Stimulated activated CD8-positive, alpha-beta memory T cell treated with anti-CD3 and anti-CD28 coated beads, Interleukin-15, amount 100 ng/mL, for 48 hours (primary cell): Measurements from ENCODE around the gene SRSF9.
"Not testable (repeated sequence)": the region's sequence is repeated elsewhere in the genome, so short reads cannot be mapped to it uniquely, and the experiment has no call there.

ENCODE experiments used
- DNase-seq, 2 donors: peaks; one replicate each; pipeline ENCODE4 v3.0.0-alpha.2; 2020; ENCODE audit warnings: low read depth in 2 of 2

Gene SRSF9

DNA sequence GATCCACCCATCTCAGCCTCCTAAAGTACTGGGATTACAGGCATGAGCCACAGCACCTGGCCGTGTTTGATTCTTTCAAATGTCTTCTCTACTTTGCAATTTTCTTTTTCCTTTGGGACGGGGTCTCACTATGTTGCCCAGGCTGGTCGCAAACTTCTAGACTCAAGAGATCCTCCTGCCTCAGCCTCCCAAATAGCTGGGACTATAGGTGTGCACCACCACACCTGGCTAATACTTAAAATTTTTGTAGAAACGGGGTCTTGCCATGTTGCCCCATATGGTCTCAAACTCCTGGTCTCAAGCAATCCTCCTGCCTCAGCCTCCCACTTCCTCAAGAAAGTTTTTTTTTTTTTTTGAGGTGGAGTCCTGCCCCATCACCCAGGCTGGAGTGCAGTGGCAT, 21.6 kb downstream of the SRSF9 start:
- DNase-seq: no peak

DNA sequence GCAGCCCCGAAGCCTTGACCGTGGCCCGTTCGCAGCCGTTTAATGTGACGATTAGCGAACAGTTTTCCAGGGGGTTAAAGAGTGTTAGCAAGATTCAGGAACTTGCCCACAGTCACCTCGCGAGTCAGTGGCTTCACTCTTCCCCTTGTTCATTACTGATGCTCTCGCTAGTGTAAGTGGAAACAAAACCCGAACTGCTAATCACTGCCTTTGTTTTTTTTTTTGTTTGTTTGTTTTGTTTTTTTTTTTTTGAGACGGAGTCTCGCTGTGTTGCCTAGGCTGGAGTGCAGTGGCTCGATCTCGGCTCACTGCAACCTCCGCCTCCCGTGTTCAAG, 22.7 kb downstream of the SRSF9 start:
- DNase-seq: not testable (repeated sequence)

DNA sequence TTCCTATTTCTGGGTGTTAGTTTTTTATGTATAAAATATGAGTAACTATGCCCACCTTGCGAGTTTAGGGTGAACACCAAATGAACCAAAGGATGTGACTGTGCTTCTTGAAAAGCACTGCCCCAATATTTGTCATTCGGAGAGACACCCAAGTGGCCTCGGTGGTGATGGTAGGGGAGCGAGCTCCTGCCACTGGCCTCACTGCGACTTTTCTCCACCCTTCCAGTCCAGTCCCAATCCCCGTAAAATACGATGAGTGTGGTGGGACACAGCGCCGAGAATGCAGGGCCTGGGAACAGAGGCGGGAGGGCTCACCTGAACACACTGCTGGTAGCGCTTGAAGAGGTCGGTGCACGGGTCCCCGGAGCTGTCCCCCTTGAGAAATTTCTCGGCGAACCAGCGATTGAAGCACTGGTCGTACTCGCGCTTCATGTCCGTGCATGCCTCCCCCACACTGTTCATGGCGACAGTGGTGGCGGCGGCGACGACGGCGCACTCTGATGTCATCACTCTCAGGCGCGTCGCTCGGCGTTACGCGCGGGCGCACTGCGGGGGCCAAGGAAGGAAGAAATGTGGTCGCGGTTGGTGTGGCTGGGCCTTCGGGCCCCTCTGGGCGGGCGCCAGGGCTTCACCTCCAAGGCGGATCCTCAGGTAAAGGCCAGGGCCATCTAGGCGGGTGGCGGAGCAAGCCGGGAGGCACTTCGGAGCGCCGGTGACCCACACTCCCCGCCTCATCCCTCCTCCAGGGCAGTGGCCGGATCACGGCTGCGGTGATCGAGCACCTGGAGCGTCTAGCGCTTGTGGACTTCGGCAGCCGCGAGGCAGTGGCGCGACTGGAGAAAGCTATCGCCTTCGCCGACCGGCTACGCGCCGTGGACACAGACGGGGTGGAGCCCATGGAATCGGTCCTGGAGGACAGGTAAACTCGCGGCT, 23.4 kb downstream of the SRSF9 start, which contains the start of the genes GATC and TRIAP1:
Gene GATC (plus strand): TSS at position 534 of the 933 bp plus-strand sequence. CDS start 37 bp downstream, at position 571.
Gene TRIAP1 (minus strand): TSS at position 474 of the 933 bp plus-strand sequence. CDS start 12 bp downstream, at position 462.
- peak; percentile 81 to 85 for DNase-seq

DNA sequence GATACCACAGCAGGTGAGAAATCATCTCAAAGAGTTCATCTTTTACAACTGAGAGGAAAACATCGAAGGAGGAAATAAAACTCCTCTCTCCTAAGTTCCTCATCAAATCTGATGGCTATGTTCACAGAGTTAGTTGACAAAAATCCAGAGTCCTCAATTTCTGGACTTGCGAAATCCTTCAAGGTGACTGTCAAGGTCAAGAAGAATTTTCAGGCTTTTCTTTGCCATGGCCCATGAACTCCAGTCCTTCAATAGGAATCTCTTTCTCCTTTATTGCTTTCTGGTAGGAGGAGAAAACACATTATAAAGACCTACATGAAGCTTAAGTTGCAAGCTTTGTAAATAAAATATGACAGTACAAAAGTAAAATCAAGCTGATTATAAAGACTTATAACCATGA, 24.9 kb downstream of the SRSF9 start:
- no peak for DNase-seq

DNA sequence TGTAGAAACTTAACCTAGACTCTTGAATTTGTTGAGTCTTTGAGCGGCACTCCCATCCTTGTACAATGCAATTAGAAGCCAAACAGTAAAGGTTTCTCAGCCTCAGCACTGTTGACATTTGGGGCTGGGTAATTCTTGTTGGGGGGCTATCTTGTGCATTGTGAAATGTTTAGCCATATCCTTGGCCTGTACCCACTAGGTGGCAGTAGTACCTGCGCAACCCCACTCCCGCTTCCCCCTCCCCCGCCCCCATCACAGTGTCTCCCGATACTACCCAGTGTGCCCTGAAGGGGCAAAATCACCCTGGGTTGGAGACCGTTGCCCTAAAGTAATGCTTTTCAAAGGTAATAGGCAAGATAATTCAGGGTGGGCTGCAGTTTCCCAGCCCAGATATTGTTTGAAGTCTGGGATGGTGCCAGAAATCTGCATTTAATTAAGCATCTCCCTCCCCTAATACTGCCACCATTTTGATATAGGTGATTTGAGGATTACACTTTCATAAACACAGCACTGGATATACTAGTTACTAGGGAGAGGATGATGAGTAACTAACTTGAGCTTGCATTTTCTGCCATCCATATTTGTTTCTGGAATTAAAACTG, 29.8 kb downstream of the SRSF9 start:
- DNase-seq: peak; percentile 54 to 56

DNA sequence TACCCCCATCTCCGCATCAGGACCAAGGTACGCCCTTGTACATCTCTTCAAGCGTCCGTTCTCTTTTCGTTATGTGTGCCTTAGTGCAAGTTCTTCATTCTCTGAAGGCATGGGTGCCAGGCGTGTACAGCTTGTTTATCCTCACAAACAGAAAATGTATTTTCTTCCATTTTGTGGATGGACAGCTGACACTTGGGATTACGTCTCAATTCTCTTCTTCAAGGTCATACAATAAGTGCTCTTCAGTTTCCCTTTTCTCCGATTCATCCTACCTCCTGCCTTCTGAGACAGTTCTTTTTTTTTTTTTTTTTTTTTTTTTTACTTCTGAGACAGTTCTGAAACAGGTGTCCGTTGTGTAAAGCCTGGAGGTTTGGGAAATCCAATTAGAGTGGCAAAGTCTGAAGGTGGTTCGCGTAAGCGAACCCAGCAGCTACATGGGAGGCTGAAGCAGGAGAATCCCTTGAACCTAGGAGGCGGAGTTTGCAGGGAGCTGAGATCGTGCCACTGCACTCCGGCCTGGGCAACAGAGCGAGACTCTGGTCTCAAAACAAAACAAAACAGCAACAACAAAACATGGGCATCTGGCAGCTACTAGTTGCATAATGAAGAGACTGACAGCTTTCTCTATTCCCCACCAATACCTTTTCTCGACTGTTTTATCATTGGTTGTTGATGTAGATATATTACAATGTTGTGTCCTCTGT, 30.9 kb downstream of the SRSF9 start:
- no peak for DNase-seq

DNA sequence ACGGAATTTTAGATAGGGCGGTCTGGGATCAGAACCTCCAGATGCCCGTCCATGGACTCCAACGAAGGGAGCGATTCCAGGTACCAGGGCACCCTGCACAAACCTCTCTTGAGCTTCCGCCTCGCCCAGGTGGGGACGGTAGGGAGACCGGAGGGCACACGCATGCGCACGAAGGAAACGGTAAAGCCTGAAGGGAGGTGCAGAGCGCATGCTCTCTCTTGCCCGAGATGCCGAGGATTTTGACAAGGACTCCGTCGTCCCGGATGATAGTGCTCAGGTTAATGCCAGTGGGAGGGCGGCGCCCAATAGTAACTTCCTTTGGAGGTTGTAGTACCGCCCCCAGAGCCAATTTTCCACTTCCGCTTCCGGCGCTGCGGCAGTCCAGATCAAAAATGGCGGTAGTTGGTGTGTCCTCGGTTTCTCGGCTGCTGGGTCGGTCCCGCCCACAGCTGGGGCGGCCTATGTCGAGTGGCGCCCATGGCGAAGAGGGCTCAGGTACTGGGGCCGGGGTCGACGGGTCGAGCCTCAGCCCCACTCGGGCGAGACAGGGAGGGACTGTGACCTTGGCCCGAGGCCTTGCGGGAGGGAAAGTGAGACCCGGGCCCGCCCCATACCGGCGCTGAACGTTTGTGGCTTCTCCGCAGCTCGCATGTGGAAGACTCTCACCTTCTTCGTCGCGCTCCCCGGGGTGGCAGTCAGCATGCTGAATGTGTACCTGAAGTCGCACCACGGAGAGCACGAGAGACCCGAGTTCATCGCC, 31.6 kb downstream of the SRSF9 start, which contains the start of gene COX6A1:
Gene COX6A1 (plus strand): TSS at position 379 of the 760 bp plus-strand sequence. CDS start 14 bp downstream, at position 393.
- DNase-seq: peak; percentile 97

DNA sequence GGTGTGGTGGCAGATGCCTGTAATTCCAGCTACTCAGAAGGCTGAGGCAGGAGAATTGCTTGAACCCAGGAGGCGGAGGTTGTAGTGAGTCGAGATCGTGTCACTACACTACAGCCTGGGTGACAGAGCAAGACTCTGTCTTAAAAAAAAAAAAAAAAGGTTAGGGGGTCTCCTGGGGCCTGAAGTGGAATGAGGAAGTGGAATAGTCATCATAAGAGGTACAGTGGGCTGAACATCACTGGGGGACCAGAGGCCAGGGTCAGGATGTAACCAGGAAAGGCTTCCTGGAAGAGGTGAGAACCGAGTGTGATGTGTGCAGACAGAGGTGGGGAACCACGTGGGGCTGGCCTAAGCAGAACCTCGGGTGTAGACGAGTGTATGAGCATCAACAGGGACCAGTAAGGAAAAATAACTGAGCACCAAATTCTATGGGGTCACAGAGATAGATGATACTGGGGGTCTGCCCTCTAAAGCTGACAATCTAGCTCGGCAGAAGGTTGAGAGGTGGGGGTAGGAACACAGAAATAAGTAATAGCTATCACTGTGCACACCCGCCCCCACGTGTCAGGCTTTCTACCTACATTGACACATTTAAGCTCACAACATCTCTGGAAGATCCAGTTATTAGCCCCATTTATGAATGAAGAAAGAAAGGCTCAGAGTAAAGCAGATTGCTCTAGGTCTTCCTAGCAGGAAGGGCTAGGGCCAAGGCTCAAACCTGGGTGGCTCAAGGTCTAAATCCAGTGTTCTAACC, 36.6 kb downstream of the SRSF9 start:
- no peak for DNase-seq

DNA sequence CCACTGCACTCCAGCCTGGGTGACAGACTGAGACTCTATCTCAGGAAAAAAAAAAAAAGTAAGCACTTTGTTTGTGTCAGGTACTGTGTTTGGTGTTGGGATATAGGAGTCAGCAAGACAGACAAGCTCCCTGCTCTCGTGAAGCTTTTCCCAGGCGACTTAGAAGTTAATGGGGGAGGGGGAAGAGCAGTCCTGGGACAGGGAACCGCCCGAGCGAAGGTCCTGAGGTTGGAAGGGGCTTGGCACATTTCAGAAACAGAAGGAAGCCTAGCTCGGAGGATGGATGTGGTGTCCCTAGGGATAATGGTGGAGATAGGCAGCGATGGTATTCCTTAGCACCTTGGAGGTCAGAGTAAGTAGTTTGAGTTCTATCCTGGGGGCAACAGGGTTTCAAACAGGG, 40.2 kb downstream of the SRSF9 start:
- DNase-seq: no peak

DNA sequence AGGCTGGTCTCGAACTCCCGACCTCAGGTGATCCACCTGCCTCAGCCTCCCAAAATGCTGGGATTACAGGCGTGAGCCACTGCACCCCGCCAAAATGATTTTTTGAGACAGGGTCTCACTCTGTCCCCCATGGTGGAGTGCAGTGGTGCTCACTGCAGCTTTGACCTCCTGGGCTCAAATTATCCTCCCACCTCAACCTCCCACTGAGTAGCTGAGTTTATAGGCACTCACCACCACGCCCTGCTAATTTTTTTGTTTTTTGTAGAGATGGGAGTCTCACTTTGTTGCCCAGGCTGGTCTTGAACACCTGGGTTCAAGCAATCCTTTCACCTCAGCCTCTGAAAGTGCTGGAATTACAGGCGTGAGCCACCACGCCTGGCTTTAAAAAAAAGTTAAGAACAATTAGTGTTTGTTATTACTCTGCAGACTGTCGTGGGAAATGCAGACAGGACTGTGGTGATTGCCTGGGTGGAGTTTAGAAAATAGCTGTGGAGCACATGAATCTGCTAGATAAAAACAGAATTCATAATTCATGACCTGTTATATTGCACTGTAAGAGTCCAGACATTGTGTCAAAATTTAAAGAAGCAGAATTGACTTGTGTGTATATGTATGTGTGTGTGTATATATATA, 40.8 kb downstream of the SRSF9 start:
- no peak for DNase-seq

DNA sequence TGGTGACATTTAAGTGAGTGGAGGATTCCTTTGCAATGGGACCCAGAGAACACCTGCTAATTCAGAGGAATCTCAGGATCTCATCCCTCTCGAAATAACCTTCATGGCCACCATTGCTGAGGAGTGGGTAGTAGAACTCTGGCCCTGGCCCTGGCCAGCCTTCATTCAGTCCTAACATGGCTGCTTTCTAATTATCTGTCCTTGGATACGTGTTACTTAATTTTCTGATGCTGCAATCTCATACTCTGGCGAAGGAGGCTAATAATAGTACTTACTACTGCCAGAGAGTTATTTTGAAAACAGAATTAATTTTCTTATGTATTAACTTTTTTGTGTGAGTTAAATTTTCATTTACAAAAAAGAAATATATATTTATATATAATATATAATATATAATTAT, 43.8 kb downstream of the SRSF9 start:
- no peak for DNase-seq

DNA sequence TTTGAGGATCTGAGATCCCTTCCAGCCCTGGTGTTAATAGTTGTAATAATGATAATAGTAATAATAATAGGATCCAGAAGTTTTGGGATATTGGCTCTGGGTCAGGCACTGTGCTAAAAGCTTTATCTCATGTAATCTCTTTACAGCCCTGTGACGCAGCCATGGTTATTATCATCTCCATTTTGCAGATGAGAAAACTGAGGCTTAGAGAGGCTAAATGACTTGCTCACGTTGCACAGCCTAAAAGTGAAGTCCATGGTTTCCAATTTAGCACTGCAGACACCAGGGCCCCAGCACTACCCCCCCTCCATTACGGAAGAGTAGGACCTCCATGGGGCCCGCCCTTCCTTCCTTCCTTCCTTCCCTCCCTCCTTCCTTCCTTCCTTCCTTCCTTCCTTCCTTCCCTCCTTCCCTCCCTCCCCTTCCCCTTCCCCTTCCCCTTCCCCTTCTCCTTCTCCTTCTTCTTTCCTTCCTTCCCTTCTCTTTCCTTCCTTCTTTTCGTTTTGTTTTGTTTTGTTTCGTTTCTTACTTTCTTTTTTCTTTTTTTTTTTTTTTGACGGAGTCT, 46.6 kb downstream of the SRSF9 start:
- DNase-seq: no peak

DNA sequence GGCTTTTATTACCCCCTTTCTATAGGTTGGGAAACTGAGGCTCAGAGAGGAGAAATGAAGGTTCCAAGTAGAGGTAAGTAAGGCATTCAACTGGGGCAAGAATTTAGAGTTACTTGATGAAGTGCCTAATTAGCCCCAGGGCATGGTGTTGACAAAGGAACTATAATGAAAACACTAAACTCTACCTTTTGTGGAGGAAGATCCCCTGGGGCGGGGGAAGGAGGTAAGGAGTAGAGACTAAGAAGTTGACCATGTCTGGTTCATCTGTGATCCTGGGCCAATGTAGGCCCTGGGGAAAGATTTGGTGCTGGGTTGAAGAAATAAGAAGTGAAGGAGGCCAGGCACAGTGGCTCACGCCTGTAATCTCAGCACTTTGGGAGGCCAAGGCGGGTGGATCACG, 47.8 kb downstream of the SRSF9 start:
- no peak for DNase-seq

DNA sequence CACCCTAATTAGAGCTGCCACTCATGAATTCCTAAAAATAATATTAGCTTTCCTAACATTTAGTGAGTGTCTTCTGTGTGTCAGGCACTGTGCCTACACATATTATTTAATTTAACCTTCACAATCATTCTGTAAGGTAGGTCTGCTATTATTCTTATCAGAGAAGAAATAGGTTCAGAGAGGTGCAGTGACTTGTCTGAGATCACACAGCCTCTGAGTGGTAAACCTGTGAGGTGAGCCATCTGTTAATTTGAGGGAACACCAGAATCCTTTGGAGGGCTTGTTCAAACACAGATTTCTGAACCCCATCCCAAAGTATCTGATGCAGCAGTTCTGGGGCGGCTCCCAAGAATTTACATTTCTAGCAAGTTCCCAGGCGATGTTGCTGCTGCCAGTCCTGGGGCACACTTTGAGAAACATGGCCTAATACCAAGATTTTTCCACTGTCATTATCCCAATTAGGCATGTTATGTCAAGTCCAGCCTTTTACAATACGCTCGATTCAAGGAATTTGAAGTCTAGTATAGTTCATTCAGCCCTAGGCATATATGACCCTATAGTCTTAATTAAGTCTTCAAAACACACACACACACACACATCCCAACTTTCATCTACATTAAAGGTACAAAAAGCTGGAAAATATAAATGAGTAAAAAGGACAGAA, 51.5 kb downstream of the SRSF9 start:
- DNase-seq: no peak

DNA sequence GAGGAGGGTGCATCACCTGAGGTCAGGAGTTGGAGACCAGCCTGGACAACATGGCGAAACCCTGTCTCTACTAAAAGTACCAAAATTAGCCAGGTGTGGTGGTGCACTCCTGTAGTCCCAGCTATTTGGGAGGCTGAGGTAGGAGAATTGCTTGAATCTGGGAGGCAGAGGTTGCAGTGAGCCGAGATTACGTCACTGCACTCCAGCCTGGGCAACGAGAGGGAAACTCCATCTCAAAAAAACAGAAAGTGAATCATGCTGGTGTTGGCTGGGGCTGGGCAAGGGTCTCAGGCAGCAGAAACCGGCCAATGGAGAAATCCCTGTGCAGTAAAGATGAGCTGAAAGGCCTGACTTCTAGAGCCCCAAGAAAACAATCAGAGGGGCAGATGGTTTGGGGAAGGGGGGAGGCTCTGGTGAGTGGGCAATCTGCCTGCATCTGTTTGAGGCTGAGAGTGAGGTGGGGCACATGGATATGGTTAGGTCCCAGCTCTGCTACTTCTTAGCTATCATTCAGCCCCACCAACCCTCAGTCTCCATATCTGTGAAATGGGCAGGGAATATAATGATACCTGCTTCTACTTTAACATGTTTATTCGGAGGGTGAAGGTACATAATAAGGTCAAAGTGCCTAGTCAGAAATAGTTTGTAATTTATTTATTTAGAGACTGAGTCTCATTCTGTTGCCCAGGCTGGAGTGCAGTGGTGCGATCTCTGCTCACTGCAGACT, 52.9 kb downstream of the SRSF9 start:
- DNase-seq: no peak

DNA sequence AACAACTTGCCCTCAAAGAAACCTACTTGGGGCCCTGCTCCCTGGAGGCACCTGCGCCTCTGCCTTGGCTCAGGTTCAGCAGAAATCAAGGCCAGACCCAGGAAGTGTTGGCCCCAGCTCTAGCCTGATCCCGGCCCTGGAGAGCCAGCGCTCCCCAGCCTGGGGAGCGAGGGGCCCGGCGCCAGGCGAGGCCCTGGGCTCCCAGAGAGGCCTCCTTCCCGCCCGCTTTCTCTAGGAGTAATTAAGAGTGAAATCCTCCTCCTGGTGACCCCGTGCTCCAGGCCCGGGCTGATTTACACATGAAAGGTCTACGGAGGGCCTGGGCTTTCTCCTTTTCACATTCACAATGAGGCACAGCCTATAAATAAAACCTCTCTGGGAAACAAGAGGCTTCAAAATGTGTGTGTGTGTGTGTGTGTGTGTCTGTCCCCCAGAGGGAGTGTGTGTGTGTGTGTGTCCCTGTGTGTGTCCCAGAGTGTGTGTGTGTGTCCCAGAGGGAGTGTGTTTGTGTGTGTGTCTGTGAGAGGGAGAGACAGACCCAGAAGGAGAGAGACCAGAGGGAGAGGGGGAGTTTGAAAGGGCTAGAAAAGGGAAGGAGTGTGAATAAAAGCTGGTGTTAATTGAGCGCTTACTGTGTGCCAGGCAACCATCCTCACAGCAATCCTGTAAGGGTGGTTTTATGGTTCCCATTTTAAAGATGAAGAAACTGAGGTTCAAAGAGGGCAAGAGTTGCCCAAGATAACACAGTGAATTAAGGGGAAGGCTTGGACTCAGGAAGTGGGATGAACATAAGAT, 55.5 kb downstream of the SRSF9 start:
- no peak for DNase-seq

DNA sequence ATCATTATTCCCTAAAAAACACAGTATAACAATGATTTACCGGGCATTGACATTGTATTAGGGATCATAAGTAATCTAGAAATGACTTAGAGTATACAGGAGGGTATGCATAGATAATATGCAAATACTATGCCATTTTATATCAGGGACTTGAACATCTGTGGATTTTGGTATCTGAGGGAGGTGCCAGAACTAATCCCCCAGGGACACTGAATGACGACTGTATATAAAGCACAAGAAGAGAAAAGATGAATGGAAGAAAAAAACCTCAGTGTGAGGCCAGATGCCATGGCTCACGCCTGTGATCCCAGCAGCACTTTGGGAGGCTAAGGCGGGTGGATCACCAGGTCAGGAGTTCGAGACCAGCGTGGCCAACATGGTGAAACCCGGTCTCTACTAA, 57.1 kb downstream of the SRSF9 start:
- no peak for DNase-seq
